ENCODE results near the gene CLIC5. TPM values are rescaled to one million over a fixed set of nuclear protein-coding genes. Genes with fewer than 3 reads are reported as not detected.
A peak's percentile ranks its signal among the peaks of the same experiment; 100 is the strongest.

Gene CLIC5
- 1 to 10 TPM in 2 of 8 experiments, under 1 TPM in 5, not detected in 1; 0.05 to 1.7 (median 0.38) TPM for total RNA-seq

DNA sequence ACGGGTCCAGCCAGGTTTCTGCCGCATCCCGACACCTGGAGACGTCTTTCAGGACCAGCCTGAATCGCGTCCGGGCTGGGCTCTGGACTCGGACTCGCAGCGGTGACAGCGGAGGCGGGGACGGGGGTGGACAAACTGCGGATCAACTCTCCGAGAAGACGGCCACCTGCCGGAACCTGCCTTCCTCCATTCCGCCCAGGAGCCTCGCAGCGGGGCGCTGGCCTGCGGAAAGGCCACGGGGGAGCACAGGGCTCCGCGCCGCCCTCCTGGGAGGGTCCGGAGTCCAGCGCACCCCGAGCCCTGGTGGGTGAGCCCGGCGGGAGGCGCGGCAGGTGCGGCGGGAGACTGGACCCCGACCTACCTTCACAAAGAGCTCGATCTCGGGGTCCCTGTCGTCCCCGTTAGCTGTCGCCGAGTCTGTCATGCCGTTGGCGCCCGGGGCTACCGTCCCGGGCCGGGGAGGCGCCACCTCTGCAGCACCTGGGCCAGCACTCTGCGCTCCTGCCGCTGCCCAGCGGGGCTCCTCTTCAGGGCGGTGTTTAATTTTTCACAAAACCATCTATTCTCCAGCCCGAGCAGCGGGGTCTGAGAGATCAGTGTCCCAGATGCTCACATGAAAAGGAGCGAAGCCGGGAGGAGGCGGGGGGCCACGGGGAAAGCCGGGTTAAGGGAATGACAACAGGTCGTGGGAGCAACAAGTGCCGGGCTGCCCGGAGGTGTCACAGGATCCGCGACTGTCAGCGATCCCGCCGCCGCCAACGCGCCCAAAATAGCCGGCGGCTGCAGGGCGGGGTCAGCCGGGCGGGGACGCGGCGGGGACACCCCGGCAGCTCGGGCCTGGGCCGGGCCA is at the start of gene CLIC5:
TSS of gene CLIC5 (minus strand) at position 742 of the 850 bp plus-strand sequence. CDS start at position 424, 318 bp downstream.
- Histone ChIP-seq H3K4me1 (replicated peaks in 1 of 2) (peaks cover 5 to 10% of the 10 kb centered on the region in 2 donors), H3K27ac (no peak within 1 kb of the TSS), H3K4me3 (peak within 1 kb of the TSS; percentile 6 to 40 (median 25))
- ATAC-seq (replicated peaks in 6 of 8), result peak in 7 of 8 experiments; percentile 11 to 57 (median 51)
- in situ Hi-C loops (cut with MboI; ENCODE audit: low pct_unique_long_range_greater_than_20kb in 2 of 9, low sequenced_read_pairs in 9 of 9, unreplicated experiment in 9 of 9), result no loop called here
- WGBS, 10 experiments, result 0 to 7% (median 1%) methylated on average over 2 to 27 of the region's 82 CpGs; no CpG with 5 or more reads in 5 of the 10 experiments

DNA sequence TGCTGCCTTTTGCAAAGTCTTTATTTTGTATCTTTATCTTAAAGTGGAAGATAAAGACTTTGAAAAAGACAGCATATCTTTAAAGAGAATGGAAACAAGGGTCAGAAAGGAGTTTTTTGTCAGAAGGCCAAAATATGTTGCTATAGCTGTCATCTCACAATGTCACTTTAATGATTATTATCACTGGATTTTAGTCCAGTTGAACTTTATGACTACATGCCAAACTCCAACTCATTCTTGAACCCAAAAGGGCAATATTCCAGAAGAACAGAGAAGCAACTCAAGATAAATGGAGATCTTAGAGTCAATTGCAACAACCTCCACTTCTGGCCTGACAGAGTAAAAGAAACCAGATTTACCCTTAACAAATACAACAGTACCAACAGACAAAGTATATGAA is 47.3 kb upstream of the CLIC5 start:
- no peak overlapping the region for H3K27ac ChIP-seq
- no peak for ATAC-seq (replicated peaks in 6 of 8)
- in situ Hi-C loops (cut with MboI; ENCODE audit: low pct_unique_long_range_greater_than_20kb in 2 of 9, low sequenced_read_pairs in 9 of 9, unreplicated experiment in 9 of 9), result no loop called here

GRCh38 chr6:46062312-46062711 is 46.7 kb upstream of the CLIC5 start:
- peak in 2 of 8 experiments; percentile 32 to 88 for ATAC-seq (replicated peaks in 6 of 8)
- in situ Hi-C loops (cut with MboI; ENCODE audit: low pct_unique_long_range_greater_than_20kb in 2 of 9, low sequenced_read_pairs in 9 of 9, unreplicated experiment in 9 of 9), result no loop called here
- no peak overlapping the region for H3K27ac ChIP-seq
- no peak overlapping the region for H3K4me3 ChIP-seq
- 8 to 33% (median 29%) methylated on average over 1 to 2 of the region's 2 CpGs; no CpG with 5 or more reads in 7 of the 10 experiments for WGBS, 10 experiments
- peaks cover 0 to 11% of the 10 kb centered on the region in 2 donors for H3K4me1 ChIP-seq (replicated peaks in 1 of 2)

More for the DNA sequence above, 47.3 kb upstream of the CLIC5 start:
- Histone ChIP-seq H3K4me3 (no peak overlapping the region), H3K4me1 (replicated peaks in 1 of 2) (peaks cover 0 to 11% of the 10 kb centered on the region in 2 donors)

GRCh38 chr6:46061497-46061896 is 45.8 kb upstream of the CLIC5 start:
- H3K4me3 ChIP-seq, result no peak overlapping the region
- no peak for ATAC-seq (replicated peaks in 6 of 8)
- no peak overlapping the region for H3K27ac ChIP-seq
- in situ Hi-C loops (cut with MboI; ENCODE audit: low pct_unique_long_range_greater_than_20kb in 2 of 9, low sequenced_read_pairs in 9 of 9, unreplicated experiment in 9 of 9), result no loop called here
- H3K4me1 ChIP-seq (replicated peaks in 1 of 2), result peaks cover 0 to 11% of the 10 kb centered on the region in 2 donors
- WGBS, 10 experiments, result 0 to 67% (median 33%) methylated on average over 1 of the region's 1 CpG; no CpG with 5 or more reads in 5 of the 10 experiments

- ATAC-seq (replicated peaks in 6 of 8), result no peak
- 33 to 100% (median 86%) methylated on average over 1 of the region's 1 CpG; no CpG with 5 or more reads in 5 of the 10 experiments for WGBS, 10 experiments
- Histone ChIP-seq H3K27ac (no peak overlapping the region), H3K4me3 (no peak overlapping the region), H3K4me1 (replicated peaks in 1 of 2) (peaks cover 0 to 11% of the 10 kb centered on the region in 2 donors)
- in situ Hi-C loops (cut with MboI; ENCODE audit: low pct_unique_long_range_greater_than_20kb in 2 of 9, low sequenced_read_pairs in 9 of 9, unreplicated experiment in 9 of 9), result no loop called here
These were observed 43.9 kb upstream of the CLIC5 start for GRCh38 chr6:46059608-46060007.

- in situ Hi-C loops (cut with MboI; ENCODE audit: low pct_unique_long_range_greater_than_20kb in 2 of 9, low sequenced_read_pairs in 9 of 9, unreplicated experiment in 9 of 9), result no loop called here
- 17 to 100% (median 77%) methylated on average over 1 of the region's 1 CpG; no CpG with 5 or more reads in 2 of the 10 experiments for WGBS, 10 experiments
- ATAC-seq (replicated peaks in 6 of 8), result no peak
- Histone ChIP-seq H3K4me1 (replicated peaks in 1 of 2) (peaks cover 0 to 11% of the 10 kb centered on the region in 2 donors), H3K27ac (no peak overlapping the region), H3K4me3 (no peak overlapping the region)
These were observed 43.3 kb upstream of the CLIC5 start for GRCh38 chr6:46058951-46059350.

GRCh38 chr6:46057792-46058191 is 42.1 kb upstream of the CLIC5 start:
- H3K4me1 ChIP-seq (replicated peaks in 1 of 2), result peaks cover 0 to 11% of the 10 kb centered on the region in 2 donors
- no peak overlapping the region for H3K4me3 ChIP-seq
- in situ Hi-C loops (cut with MboI; ENCODE audit: low pct_unique_long_range_greater_than_20kb in 2 of 9, low sequenced_read_pairs in 9 of 9, unreplicated experiment in 9 of 9), result no loop called here
- no peak for ATAC-seq (replicated peaks in 6 of 8)
- no peak overlapping the region for H3K27ac ChIP-seq

DNA sequence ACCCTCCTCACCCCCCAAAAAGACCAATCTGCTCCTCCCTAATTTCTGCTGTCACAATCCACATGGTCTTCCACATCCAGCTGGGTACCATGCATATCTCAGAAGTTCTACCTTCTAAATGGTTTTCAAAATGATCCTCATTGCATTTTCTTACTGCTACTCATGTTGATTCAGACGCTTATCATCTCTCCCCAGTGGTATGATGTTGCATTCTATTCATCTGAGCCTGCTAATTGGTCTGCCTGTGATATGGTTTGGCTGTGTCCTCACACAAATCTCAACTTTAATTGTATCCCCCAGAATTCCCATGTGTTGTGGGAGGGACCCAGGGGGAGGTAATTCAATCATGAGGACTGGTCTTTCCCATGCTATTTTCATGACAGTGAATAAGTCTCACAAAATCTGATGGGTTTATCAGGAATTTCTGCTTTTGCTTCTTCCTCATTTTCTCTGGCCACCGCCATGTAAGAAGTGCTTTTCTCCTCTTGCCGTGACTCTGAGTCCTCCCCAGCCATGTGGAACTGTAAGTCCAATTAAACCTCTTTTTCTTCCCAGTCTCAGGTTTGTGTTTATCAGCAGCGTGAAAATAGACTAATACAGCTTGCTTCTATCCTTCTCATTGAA is 41.4 kb upstream of the CLIC5 start:
- no peak for ATAC-seq (replicated peaks in 6 of 8)
- WGBS, 10 experiments, result 0 to 100% (median 73%) methylated on average over 2 to 4 of the region's 4 CpGs; no CpG with 5 or more reads in 1 of the 10 experiments
- peaks cover 0 to 3% of the 10 kb centered on the region in 2 donors for H3K4me1 ChIP-seq (replicated peaks in 1 of 2)
- no peak overlapping the region for H3K4me3 ChIP-seq
- H3K27ac ChIP-seq, result no peak overlapping the region
- in situ Hi-C loops (cut with MboI; ENCODE audit: low pct_unique_long_range_greater_than_20kb in 2 of 9, low sequenced_read_pairs in 9 of 9, unreplicated experiment in 9 of 9), result no loop called here

- H3K4me1 ChIP-seq (replicated peaks in 1 of 2), result no peaks in the 10 kb centered on the region
- no peak overlapping the region for H3K27ac ChIP-seq
- no peak overlapping the region for H3K4me3 ChIP-seq
- WGBS, 10 experiments, result 19 to 100% (median 80%) methylated on average over 1 to 5 of the region's 5 CpGs
- no peak for ATAC-seq (replicated peaks in 6 of 8)
- in situ Hi-C loops (cut with MboI; ENCODE audit: low pct_unique_long_range_greater_than_20kb in 2 of 9, low sequenced_read_pairs in 9 of 9, unreplicated experiment in 9 of 9), result no loop called here
These were observed 38.9 kb upstream of the CLIC5 start for GRCh38 chr6:46054516-46054915.

DNA sequence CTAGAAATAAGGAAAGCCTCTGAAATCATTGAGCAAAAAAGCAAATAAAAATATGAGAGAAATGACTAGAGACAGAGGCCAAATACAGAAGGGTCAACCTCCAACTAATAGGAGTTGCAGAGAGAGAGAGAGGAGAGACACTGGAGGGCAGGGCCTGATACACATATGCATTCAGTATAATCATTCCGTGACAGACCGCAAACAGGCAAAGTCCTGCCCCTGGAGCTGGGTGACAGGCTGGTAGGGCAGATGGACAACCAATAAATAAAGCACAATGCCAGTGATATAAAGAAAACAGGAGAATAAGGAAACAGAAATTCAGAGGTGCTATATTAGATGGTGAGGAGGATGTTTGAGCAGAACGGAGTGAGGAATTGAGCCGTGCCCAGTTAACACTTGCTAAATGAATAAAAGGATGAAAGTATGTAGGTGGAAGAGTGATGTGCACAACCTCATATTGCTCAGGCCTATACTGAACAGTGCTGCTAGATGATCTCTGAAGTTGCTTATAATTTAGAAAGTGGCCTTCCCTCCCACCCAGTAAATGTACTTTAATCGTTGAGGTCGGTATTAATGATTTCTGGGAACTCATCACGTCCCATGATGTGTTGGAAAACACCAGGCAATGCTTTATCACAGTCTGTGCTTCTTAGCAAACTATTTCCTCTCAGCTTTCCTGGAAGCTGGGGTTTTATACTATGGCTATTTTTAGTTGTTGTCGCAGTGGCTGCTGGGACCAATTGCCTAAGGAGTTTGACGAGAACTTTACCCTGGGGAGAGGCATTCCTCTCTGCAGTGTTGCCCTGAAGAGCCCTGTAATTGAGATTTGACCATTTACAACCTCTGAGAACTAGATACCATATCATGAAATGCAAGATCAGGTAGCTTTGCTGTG is 37.6 kb upstream of the CLIC5 start:
- peak in 3 of 8 experiments; percentile 27 to 55 (median 30) for ATAC-seq (replicated peaks in 6 of 8)
- Histone ChIP-seq H3K27ac (no peak overlapping the region), H3K4me1 (replicated peaks in 1 of 2) (no peaks in the 10 kb centered on the region), H3K4me3 (no peak overlapping the region)
- 39 to 91% (median 79%) methylated on average over 1 to 9 of the region's 9 CpGs for WGBS, 10 experiments
- in situ Hi-C loops (cut with MboI; ENCODE audit: low pct_unique_long_range_greater_than_20kb in 2 of 9, low sequenced_read_pairs in 9 of 9, unreplicated experiment in 9 of 9), result no loop called here

- in situ Hi-C loops (cut with MboI; ENCODE audit: low pct_unique_long_range_greater_than_20kb in 2 of 9, low sequenced_read_pairs in 9 of 9, unreplicated experiment in 9 of 9), result no loop called here
- Histone ChIP-seq H3K4me1 (replicated peaks in 1 of 2) (no peaks in the 10 kb centered on the region), H3K4me3 (no peak overlapping the region), H3K27ac (no peak overlapping the region)
- WGBS, 10 experiments, result 14 to 88% (median 57%) methylated on average over 1 of the region's 1 CpG; no CpG with 5 or more reads in 6 of the 10 experiments
- ATAC-seq (replicated peaks in 6 of 8), result peak in 1 of 8 experiments; percentile 34
These were observed 36.8 kb upstream of the CLIC5 start for GRCh38 chr6:46052479-46052878.

- Histone ChIP-seq H3K27ac (no peak overlapping the region), H3K4me1 (replicated peaks in 1 of 2) (no peaks in the 10 kb centered on the region), H3K4me3 (no peak overlapping the region)
- peak in 1 of 8 experiments; percentile 30 for ATAC-seq (replicated peaks in 6 of 8)
- in situ Hi-C loops (cut with MboI; ENCODE audit: low pct_unique_long_range_greater_than_20kb in 2 of 9, low sequenced_read_pairs in 9 of 9, unreplicated experiment in 9 of 9), result no loop called here
These were observed 36.3 kb upstream of the CLIC5 start for GRCh38 chr6:46051962-46052361.

Data from motor neuron (in vitro differentiated cells).